Mucosa of rectum (tissue), 2 donors: ENCODE results near the gene CSMD2.

ENCODE experiments used
- H3K27ac ChIP-seq, 2 donors: one replicate each; pipeline ENCODE4 v1.7.0; 2013; ENCODE audit warnings: inconsistent platforms in 2 of 2, low read depth in 2 of 2, low read length in 2 of 2
- H3K27me3 ChIP-seq, 2 donors: one replicate each; pipeline ENCODE4 v1.7.0; 2013; ENCODE audit warnings: low read length in 2 of 2; ENCODE audit not compliant: control insufficient read depth in 2 of 2, insufficient read depth in 2 of 2
- H3K36me3 ChIP-seq, 2 donors: one replicate each; pipeline ENCODE4 v1.7.0; 2013; ENCODE audit warnings: low read length in 2 of 2; ENCODE audit not compliant: control insufficient read depth in 2 of 2, insufficient read depth in 2 of 2
- H3K4me1 ChIP-seq, 2 donors: one replicate each; pipeline ENCODE4 v1.7.0; 2013; ENCODE audit warnings: low read length in 2 of 2, mild to moderate bottlenecking in 1 of 2; ENCODE audit not compliant: control insufficient read depth in 2 of 2, insufficient read depth in 2 of 2
- H3K4me3 ChIP-seq, 2 donors: one replicate each; pipeline ENCODE4 v1.7.0; 2013; ENCODE audit warnings: low read length in 2 of 2
- H3K9ac ChIP-seq, 2 donors: one replicate each; pipeline ENCODE4 v1.7.0; 2013; ENCODE audit warnings: low read length in 2 of 2, low read depth in 1 of 2, mild to moderate bottlenecking in 1 of 2
- H3K9me3 ChIP-seq, 2 donors: one replicate each; pipeline ENCODE4 v1.7.0; 2013; ENCODE audit warnings: low read length in 2 of 2; ENCODE audit not compliant: control insufficient read depth in 2 of 2
- donor health status: healthy.
- donor health status: Normal muscosa, but diverticular disease.

The CSMD2 gene

DNA sequence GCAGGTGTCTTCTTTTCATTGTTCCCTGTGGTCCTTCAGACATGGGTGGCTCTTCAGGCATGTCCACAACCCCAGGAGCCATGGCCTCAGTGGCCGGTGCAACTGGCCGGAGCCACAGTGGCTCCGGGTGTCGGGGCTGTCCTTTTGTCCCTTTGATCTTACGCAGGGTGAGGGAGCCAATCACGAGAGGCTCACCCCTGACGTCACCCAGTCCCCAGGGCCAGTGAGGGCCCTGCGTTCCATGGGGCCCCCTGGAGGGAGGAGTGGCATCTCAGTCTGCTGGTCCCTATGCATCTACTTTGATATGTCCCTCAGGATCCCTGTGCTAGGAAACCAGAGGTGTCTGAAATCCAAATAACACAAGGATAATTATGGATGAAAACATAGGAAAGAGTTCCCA lies 663.3 kb downstream of the CSMD2 start:
- H3K4me1 ChIP-seq, result no peaks in the 10 kb centered on the region
- peaks cover 2% of the 10 kb centered on the region in 2 donors for H3K9me3 ChIP-seq
- H3K4me3 ChIP-seq, result no peak overlapping the region
- H3K27me3 ChIP-seq, result no peaks in the 10 kb centered on the region
- no peak overlapping the region for H3K9ac ChIP-seq
- no peaks in the 10 kb centered on the region for H3K36me3 ChIP-seq
- no peak overlapping the region for H3K27ac ChIP-seq

DNA sequence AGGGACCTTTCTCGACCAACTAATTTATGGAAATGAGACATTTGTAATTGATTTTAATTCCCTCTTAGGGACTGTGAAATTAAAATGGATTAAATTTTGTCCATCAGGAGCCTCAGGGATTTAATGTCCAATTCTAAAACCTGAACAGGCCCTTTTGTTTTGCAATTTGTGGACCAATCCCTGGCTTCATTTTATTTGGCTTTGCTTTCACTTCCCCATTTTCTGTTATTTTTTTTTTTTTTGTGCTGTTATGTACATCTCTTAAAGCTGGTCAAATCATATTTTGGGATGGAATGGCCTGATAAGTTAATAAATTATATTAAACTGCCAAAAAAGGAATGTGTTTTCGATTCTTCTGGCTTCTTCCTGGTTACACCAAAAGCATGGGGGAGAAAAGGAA lies 663.7 kb downstream of the CSMD2 start:
- Histone ChIP-seq H3K4me1 (no peaks in the 10 kb centered on the region), H3K9me3 (peaks cover 2 to 7% of the 10 kb centered on the region in 2 donors), H3K36me3 (no peaks in the 10 kb centered on the region), H3K9ac (no peak overlapping the region), H3K27me3 (no peaks in the 10 kb centered on the region), H3K27ac (no peak overlapping the region), H3K4me3 (no peak overlapping the region)

DNA sequence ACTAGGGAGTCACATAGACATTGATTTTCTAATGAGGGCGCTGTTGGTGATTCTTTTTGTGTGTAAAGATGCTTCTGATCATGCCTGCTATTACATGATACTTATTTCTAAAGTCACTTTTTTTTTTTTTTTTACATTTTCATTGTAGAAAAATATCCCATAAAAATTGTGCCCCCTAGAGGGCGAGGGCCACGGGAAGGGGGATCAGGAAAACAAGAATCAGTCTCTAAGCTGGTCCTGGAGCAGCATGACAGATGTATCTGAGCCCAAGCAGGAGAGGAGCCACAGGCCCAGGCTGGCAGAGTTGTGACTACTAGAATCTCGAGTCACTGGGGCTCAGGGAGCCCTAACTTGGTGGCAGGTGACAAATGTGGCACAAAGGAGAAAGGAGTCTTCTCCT lies 664.5 kb downstream of the CSMD2 start:
- no peaks in the 10 kb centered on the region for H3K27me3 ChIP-seq
- H3K9ac ChIP-seq, result no peak overlapping the region
- H3K4me1 ChIP-seq, result no peaks in the 10 kb centered on the region
- no peak overlapping the region for H3K4me3 ChIP-seq
- no peak overlapping the region for H3K27ac ChIP-seq
- peaks cover 6 to 14% of the 10 kb centered on the region in 2 donors for H3K9me3 ChIP-seq
- no peaks in the 10 kb centered on the region for H3K36me3 ChIP-seq

DNA sequence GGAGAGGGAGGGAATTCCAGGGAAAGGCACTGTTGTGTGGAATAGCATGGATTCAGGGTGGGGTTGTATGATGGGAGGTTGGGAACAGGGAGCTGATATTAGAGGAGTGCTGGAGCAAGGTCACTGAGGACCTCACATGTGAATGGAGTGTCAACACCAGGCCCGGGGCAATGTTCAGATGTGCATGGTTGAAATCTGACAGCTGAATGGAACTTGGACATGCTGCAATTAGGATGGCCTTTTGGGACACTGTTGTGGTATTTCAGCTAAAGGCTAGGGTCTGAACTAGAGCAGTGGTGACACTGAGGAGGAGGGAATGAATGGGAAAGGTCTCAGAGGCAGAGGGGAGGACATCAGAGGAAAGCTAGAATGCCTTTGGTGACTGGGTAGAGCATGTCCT lies 667.6 kb downstream of the CSMD2 start:
- Histone ChIP-seq H3K4me3 (no peak overlapping the region), H3K27me3 (no peaks in the 10 kb centered on the region), H3K27ac (no peak overlapping the region), H3K36me3 (peaks cover 12 to 27% of the 10 kb centered on the region in 2 donors), H3K4me1 (no peaks in the 10 kb centered on the region), H3K9me3 (peaks cover 25 to 37% of the 10 kb centered on the region in 2 donors), H3K9ac (no peak overlapping the region)

DNA sequence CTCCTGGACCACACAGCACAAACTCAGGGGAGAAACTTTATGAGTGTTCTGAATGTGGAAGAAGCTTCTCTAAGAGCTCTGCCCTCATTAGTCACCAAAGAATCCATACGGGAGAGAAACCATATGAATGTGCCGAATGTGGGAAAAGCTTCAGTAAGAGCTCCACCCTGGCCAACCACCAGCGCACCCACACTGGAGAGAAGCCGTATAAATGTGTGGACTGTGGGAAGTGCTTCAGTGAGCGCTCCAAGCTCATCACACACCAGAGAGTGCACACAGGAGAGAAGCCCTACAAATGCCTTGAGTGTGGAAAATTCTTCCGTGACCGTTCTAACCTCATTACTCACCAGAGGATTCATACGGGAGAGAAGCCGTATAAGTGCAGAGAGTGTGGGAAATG lies 670.1 kb downstream of the CSMD2 start:
- Histone ChIP-seq H3K4me1 (no peaks in the 10 kb centered on the region), H3K9ac (no peak overlapping the region), H3K9me3 (peaks cover 25 to 37% of the 10 kb centered on the region in 2 donors), H3K4me3 (peak overlapping the region in 1 of 2 donors; percentile 22), H3K36me3 (peaks cover 24 to 40% of the 10 kb centered on the region in 2 donors), H3K27ac (no peak overlapping the region), H3K27me3 (no peaks in the 10 kb centered on the region)

DNA sequence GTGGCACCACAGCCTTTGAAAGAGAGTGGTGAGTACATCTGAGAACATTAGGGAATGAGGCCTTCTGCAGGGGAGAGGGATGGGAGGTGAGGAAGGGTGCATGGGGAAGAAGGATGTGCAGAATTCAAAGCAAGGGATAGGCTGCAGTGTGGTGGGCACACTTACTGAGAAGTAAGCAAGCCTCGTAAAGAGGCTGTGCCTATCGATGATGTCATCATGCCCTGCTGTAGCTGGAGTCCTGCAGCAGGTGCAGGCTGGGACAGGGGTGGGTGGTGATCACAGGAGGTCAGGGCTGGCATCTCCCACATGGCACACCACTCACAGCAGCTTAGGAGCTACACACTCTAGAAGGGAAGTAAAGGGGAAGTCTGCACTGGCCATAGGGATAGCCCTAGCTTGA lies 676.4 kb downstream of the CSMD2 start:
- no peak overlapping the region for H3K27ac ChIP-seq
- H3K9me3 ChIP-seq, result peaks cover under 1 to 5% of the 10 kb centered on the region in 2 donors
- no peaks in the 10 kb centered on the region for H3K27me3 ChIP-seq
- no peak overlapping the region for H3K4me3 ChIP-seq
- no peaks in the 10 kb centered on the region for H3K4me1 ChIP-seq
- H3K36me3 ChIP-seq, result peaks cover 29 to 37% of the 10 kb centered on the region in 2 donors
- no peak overlapping the region for H3K9ac ChIP-seq

DNA sequence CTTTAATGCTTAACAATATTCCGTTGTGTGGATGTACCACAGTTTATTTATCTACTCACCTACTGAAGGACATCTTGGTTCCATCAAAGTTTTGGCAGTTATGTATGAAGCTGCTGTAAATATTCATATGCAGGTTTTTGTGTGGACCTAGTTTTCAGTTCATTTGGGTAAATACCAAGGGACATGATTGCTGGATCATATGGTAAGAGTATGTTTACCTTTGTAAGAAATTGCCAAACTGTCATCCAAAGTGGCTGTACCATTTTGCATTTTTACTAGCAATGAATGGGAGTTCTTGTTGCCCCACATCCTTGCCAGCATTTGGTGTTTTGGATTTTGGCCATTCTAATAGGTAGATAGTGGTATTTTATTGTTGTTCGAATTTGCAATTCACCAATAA lies 682.6 kb downstream of the CSMD2 start:
- Histone ChIP-seq H3K4me3 (no peak overlapping the region), H3K4me1 (no peaks in the 10 kb centered on the region), H3K36me3 (peaks cover 5 to 15% of the 10 kb centered on the region in 2 donors), H3K27ac (no peak overlapping the region), H3K9ac (no peak overlapping the region), H3K9me3 (no peaks in the 10 kb centered on the region), H3K27me3 (no peaks in the 10 kb centered on the region)

DNA sequence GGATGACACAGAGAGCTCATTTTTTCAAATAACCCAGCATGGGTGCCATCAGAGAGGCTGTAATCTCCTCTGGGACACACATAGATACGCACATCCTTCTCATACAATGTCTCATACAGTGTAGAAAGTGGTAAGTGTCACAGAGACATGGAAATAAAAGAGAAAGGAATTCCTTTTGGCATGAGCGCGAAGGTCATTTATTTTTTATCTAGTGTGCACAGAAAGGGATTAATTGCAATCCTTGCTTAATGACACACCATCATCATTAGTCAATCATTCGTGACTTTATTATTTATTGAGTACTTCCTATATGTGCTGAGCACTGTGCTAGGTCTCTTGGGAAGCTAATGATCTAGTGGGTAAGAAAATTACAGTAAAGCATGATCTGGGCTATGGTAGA lies 687.6 kb downstream of the CSMD2 start:
- Histone ChIP-seq H3K4me1 (peaks cover 0 to 9% of the 10 kb centered on the region in 2 donors), H3K36me3 (peaks cover 5 to 14% of the 10 kb centered on the region in 2 donors), H3K27me3 (no peaks in the 10 kb centered on the region), H3K9me3 (no peaks in the 10 kb centered on the region), H3K27ac (no peak overlapping the region), H3K4me3 (no peak overlapping the region), H3K9ac (no peak overlapping the region)

DNA sequence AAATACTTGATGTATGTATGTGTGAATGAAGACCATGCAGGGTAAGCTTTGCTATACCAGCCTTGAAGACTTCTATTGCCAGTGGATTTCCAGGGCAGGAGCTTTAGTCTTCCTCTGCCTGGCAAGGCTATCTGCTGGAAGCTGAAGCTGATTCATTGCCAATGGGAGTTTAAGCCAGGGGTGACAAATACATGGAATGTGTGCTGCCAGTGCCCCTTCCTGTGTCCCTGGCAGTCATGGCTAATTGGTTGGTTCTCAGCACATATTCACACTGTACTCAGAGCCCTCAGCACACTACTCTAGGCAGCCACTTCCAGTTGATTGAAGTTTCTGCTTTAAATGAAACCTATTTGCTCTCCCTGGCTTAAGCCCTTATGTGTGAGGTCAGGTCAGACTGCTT lies 691.1 kb downstream of the CSMD2 start:
- H3K4me3 ChIP-seq, result no peak overlapping the region
- H3K27ac ChIP-seq, result no peak overlapping the region
- H3K4me1 ChIP-seq, result peaks cover 3 to 13% of the 10 kb centered on the region in 2 donors
- no peaks in the 10 kb centered on the region for H3K9me3 ChIP-seq
- no peaks in the 10 kb centered on the region for H3K36me3 ChIP-seq
- H3K27me3 ChIP-seq, result no peaks in the 10 kb centered on the region
- no peak overlapping the region for H3K9ac ChIP-seq

DNA sequence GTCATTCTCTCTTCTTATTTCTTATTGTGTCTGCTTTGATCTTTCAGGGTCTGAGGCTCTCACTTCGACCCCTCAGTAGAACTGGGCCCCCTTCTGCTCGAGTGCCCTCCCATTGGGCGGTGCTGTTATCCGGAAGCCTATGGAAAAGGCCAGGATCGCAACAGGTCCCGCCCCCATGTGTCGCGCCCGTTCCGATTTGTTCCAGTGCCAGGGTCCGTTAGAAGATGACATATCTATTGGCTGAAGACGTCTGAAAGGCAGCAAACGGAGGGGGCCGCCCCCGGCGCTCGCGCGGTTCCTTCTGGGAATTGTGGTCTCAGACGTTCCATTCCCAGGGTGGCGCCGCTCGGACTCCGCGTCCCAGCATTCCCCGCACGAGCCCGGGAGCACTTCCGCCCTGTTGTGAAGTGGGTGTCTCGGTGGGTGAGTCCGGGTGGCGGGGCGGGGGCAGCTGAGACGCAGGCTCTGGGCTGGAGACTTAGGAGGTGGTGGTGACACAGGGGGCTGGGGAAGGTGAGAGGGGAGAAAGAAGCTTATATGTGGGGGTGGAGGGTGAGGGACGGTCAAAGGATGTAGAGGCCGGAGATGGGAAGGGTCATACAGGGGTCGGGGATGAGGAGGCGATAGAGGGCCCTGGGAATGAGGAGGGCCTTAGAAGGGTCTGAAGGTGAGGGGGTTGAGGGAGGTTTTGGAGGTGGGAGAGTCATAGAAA lies 692.6 kb downstream of the CSMD2 start, which contains the start of gene ZSCAN20:
TSS of gene ZSCAN20 (plus strand) at position 377 of the 712 bp plus-strand sequence. CDS start 6,644 bp downstream, outside the sequence.
- peak within 1 kb of the TSS; percentile 50 to 73 for H3K27ac ChIP-seq
- H3K27me3 ChIP-seq, result no peaks in the 10 kb centered on the region
- H3K9me3 ChIP-seq, result no peaks in the 10 kb centered on the region
- peaks cover 3 to 13% of the 10 kb centered on the region in 2 donors for H3K4me1 ChIP-seq
- no peaks in the 10 kb centered on the region for H3K36me3 ChIP-seq
- peak within 1 kb of the TSS; percentile 72 to 76 for H3K9ac ChIP-seq
- peak within 1 kb of the TSS; percentile 78 to 84 for H3K4me3 ChIP-seq
